Activated CD8-positive, alpha-beta memory T cell treated with anti-CD3 and anti-CD28 coated beads for 48 hours (primary cell): ENCODE data around the gene IRAK2.
"Not testable (repeated sequence)": the region's sequence is repeated elsewhere in the genome, so short reads cannot be mapped to it uniquely, and the experiment has no call there.

Experiments
- DNase-seq, 3 experiments: peaks; one replicate each; pipeline ENCODE4 v3.0.0-alpha.2; 2020; ENCODE audit warnings: low read depth in 2 of 3, low spot score in 2 of 3

The IRAK2 gene

GRCh38 chr3:10248984-10249748, 84.4 kb downstream of the IRAK2 start:
- peak; percentile 49 to 63 (median 53) for DNase-seq

GRCh38 chr3:10249833-10250232, 85.1 kb downstream of the IRAK2 start:
- DNase-seq: no peak

GRCh38 chr3:10251006-10251405, 86.3 kb downstream of the IRAK2 start:
- no peak for DNase-seq

DNA sequence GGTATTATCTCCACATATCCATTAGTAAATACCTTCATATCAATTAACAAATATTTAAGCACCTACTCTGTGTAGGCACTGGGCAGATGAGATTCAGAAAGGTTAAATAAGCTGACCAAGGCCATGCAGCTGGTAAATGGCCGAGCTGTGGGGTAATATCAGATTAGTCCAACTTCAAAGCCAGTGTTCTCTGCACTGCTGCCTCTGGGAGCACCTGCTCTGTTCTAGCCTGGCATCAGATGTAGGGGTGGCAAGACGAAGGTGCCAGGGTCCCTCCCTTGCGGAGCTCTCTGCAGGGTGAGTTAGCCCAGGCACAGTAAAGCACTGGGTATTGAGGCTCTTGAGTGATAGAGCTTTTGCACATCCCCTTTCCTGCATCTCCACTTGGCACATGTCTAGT, 89.0 kb downstream of the IRAK2 start:
- no peak for DNase-seq

DNA sequence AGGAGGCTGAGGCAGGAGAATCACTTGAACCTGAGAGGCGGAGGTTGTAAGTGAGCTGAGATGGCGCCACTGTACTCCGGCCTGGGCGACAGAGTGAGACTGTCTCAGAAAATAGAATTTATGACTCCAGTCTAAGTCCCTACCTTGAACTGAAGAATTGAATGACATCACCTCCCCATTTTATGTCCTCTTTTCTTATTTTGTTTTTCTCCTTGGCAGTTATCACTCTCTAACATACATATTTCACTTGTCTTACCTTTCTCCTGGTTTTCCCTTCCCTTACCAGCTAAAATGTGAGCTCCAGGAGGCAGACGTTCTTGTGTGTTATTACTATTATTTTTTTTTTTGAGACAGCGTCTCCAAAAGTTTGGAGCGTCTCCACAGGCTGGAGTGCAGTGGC, 91.1 kb downstream of the IRAK2 start:
- DNase-seq: no peak

DNA sequence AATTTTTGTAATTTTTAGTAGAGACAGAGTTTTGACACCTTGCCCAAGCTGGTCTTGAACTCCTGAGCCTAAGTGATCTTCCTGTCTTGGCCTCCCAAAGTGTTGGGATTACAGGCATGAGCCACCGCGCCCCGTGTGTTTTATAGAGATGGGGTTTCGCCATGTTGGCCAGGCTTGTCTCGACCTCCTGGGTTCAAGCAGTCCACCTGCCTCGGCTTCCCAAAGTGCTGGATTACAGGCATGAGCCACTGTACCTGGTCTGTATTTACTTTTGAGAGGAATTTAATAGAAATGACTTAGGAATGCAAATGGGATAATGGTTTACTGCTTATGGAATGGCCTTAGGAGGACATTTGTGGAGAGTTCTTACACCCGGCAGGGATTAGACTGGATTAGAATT, 94.3 kb downstream of the IRAK2 start:
- no peak for DNase-seq

DNA sequence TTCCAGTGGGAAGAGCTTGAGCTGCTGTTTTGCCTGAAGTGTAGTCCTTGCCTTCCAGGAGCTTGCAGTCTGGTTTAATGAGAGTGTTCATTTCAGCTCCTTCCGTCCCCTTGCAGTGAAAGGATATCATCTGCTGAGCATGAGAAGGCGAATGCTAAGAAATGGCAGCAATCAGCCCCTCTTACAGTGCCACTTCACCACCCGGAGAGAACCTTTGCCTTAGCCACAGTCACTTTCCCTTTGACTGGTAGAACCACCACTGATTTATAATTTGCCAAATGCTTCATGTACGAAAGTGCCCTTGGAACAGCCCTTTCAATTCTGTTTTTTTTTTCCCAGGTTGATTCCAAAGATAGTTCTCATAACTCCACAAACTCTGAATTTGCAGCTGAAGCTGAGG, 95.1 kb downstream of the IRAK2 start:
- DNase-seq: no peak

DNA sequence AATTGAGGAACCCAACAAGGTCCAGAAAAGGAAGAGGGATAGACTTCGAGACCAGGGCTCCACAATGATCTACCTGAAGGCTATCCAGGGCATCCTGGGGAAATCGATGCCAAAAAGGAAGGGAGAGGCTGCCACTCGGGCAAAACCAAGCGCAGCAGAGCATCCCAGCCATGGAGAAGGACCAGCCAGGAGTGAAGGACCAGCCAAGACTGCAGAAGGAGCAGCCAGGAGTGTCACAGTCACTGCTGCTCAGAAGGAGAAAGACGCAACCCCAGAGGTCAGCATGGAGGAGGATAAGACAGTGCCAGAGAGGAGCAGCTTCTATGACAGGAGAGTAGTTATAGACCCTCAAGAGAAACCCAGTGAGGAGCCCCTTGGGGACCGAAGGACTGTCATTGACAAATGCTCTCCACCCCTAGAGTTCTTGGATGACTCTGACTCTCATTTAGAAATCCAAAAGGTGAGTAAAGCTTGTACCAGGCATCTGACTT, 95.5 kb downstream of the IRAK2 start:
- DNase-seq: no peak

DNA sequence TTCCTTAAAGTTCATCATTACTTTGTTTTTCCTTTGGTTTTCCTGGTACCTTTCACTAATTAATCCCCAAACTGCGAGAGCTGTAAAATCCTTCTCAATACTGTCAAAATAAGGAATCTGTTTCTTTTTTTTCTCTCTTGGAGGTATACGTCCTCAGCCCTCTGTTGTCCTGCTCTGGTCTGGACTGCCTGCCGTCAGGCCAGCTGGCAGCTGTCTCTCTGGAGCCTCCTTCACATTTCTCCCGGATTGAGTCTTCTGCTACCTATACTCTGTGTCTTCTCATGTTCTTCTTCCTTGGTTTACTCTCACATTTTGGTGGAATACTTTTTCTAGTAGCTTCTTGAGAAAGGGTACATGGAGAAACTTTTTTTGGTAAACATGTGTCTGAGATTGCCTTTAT, 97.3 kb downstream of the IRAK2 start:
- no peak for DNase-seq

- DNase-seq: peak in 1 of 3 experiments; percentile 33
Observed at GRCh38 chr3:10263646-10264363, 99.1 kb downstream of the IRAK2 start.

- DNase-seq: no peak
Observed at GRCh38 chr3:10265833-10266232, 101.1 kb downstream of the IRAK2 start.

DNA sequence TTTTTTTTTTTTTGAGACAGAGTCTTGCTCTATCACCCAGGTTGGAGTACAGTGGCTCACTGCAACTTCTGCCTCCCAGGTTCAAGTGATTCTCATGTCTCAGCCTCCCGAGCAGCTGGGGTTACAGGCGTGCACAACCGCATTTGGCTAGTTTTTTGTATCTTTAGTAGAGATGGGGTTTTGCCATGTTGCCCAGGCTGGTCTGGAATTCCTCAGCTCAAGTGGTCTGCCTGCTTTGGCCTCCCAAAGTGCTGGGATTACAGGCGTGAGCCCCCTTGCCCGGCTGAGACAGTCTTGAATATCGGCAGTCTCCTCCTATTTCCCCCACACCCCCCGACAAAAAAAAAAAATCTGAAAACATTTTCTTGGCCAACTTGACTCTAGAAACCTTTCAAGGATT, 102.2 kb downstream of the IRAK2 start:
- not testable (repeated sequence) for DNase-seq

- no peak for DNase-seq
Observed at GRCh38 chr3:10268116-10268515, 103.4 kb downstream of the IRAK2 start.

- no peak for DNase-seq
Observed at GRCh38 chr3:10268930-10269329, 104.2 kb downstream of the IRAK2 start.

DNA sequence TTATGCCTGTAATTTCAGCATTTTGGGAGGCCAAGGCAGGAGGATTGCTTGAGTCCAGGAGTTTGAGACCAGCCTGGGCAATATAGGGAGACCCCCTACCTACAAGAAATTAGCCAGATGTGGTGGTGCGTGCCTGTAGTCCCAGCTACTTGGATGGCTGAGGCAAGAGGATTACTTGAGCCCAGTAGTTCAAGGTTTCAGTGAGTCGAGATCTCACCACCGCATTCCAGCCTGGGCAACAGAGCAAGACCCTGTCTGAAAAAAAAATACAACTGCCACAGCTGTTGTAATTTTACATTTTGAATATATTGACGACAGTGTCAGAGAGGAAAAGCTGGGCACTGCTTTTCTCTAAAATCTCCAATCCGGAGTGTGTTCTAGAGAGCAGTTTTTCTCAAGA, 104.7 kb downstream of the IRAK2 start:
- DNase-seq: no peak

DNA sequence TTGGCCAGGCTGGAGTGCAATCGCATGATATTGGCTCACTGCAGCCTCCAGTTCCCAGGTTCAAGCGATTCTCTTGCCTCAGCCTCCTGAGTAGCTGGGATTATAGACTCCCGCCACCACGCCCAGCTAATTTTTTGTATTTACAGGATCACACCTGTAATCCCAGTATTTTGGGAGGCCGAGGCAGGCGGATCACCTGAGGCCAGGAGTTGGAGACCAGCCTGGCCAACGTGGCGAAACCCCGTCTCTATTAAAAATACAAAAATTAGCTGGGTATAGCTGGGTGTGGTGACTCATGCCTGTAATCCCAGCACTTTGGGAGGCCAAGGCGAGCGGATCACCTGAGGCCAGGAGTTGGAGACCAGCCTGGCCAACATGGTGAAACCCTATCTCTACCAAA, 107.8 kb downstream of the IRAK2 start:
- DNase-seq: not testable (repeated sequence)

- no peak for DNase-seq
Observed at GRCh38 chr3:10272977-10273376, 108.3 kb downstream of the IRAK2 start.

DNA sequence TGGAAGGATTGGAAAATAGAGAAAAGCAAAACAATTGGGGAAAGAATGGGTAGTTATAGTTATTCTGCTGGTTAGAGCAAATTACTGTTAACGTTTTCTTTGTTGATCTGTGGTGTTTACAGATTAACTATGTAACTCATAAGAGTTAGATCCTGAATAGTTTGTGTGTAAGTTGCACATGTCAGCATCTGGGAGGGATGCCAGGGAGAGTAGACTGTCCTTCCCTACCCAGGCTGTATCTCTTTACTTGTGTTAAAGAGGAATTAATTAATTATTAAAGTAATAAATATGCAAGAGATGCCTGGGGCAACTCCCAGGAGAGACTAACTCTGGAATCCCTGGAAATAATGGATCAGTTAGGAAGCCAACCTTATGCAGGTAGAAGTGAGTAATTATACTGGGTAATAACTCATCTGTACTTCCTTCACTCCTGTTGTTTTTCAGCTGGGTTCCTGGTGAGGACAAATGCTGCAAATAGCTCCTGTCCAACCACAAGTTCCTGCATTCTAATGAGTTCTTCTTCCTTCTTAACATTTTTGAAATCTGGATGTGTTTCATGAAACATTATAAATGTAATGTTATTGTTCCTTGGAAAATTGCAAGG, 109.1 kb downstream of the IRAK2 start:
- DNase-seq: no peak

DNA sequence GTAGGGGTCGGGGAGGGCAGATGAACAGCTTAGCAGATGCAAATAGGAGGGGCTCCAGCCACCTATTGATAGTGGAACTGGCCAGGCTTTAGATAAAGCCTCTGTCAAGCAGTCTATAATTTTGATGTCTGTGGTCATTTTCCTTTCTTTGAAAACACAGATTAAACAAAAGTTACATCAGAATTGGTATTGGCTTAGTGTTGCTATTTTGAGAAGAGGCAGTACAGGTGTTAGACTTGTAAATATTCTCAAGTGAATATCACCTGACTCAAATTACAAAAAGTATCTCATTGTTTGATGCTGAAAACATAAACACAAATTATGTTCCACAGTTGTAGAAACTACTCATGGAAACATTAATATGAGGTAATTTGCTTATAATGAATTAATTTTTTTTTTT, 109.9 kb downstream of the IRAK2 start:
- DNase-seq: no peak

DNA sequence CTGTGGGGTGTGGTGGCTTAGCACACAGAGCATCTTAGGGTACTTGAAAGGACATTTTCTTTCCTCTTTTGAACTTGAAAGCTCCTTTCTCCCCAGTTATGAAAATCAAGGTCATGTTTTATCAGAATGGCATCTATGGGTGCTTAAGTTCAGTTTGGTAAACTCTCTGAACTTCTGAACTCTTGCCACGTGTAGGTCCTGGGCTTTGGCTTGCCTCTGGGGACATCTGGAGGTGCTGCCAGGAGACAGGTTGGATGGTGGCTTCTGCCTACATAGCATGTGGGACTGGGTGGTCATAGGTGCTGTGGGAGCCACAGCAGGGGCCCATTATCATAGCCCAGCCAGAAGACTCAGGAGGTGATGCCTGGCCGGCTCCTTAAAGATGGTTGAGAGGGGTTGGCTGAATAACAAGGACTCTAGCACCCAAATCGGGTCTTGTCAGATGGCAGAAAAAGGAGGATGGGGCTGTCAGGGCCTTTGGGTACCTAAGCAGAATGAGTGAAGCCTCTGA, 112.5 kb downstream of the IRAK2 start:
- DNase-seq: no peak

- no peak for DNase-seq
Observed at GRCh38 chr3:10278501-10278900, 113.8 kb downstream of the IRAK2 start.
